Adrenal gland (tissue), 5 donors: Measurements from ENCODE around the gene LMBRD2.

Source experiments
- POLR2A ChIP-seq, 2 donors: fragments of 450-650 bp; IDR thresholded peaks; one replicate each; pipeline ENCODE4 v1.6.1; 2017; ENCODE audit warnings: antibody characterized with exemption in 2 of 2, mild to moderate bottlenecking in 2 of 2, moderate library complexity in 1 of 2
- TF ChIP-seq, protein P1 (sequence below), 6 experiments: fragments of 450-650 bp in 4 of 6; fragments of 200-600 bp in 2 of 6; sonication (generic) in 1 of 6; IDR thresholded peaks; 1 replicate in 5 of 6; 2 replicates in 1 of 6; pipeline versions ENCODE4 v1.5.1 to v1.8.0; 2016 to 2021; ENCODE audit warnings: antibody characterized with exemption in 6 of 6, mild to moderate bottlenecking in 2 of 6, moderate library complexity in 1 of 6
- donor health status: DM: no; HTN: no; CAD: no.

DNA sequence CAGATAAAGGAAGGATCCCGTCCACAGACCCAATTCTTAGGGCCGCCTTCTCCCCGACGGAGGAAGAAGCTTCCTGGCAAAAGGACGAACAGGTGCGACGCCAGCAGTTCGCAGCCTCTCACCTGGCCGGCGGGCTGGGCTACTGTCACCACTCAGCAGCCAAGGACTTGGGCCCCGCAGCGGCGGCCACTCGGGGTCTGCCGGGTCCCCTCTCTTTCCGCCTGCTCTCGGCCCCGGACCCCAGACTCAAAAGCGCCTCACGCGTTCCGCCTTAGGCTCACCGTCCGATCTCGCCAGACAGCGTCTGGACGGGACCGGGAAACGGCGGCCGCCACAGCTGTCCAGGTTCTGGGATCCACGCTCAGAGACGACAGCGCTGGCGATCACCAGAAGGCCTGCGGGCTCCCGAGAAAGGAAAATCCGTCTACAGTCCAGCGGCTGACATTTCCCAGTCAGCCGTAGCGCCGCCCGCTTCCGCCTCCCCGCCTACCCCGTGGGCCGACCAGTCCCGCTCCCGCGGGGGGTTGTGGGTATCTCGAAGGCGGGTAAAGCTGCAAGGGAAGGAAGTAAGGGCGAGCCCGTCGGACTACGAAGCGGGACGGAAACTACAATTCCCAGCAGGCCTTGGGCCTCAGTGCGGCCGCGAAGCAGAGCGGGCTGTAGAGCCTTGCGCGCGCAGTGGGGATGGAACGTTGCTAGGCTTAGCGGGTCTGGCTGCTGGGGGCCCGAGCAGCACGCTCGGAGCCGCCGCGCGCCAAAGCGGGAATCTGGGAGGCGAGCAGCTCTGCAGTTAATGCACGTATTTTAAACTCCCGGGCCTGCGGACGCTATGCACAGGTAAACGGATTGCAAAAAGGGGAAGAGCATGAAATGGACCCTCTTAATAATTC lies at the start of gene LMBRD2, which contains the start of gene SKP2:
- TF ChIP-seq, protein P1, sequence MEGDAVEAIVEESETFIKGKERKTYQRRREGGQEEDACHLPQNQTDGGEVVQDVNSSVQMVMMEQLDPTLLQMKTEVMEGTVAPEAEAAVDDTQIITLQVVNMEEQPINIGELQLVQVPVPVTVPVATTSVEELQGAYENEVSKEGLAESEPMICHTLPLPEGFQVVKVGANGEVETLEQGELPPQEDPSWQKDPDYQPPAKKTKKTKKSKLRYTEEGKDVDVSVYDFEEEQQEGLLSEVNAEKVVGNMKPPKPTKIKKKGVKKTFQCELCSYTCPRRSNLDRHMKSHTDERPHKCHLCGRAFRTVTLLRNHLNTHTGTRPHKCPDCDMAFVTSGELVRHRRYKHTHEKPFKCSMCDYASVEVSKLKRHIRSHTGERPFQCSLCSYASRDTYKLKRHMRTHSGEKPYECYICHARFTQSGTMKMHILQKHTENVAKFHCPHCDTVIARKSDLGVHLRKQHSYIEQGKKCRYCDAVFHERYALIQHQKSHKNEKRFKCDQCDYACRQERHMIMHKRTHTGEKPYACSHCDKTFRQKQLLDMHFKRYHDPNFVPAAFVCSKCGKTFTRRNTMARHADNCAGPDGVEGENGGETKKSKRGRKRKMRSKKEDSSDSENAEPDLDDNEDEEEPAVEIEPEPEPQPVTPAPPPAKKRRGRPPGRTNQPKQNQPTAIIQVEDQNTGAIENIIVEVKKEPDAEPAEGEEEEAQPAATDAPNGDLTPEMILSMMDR (IDR thresholded peaks at IDR 0.05) = no peak
- TF ChIP-seq POLR2A (IDR thresholded peaks at IDR 0.05) = peak; percentile 54 to 80
